Suppressor macrophage (primary cell): ENCODE measurements around the gene TOX3.

Experiments used
- DNase-seq, 4 experiments: peaks; one replicate each; pipeline ENCODE4 v3.0.0-alpha.2; 2020 to 2022

Gene TOX3

DNA sequence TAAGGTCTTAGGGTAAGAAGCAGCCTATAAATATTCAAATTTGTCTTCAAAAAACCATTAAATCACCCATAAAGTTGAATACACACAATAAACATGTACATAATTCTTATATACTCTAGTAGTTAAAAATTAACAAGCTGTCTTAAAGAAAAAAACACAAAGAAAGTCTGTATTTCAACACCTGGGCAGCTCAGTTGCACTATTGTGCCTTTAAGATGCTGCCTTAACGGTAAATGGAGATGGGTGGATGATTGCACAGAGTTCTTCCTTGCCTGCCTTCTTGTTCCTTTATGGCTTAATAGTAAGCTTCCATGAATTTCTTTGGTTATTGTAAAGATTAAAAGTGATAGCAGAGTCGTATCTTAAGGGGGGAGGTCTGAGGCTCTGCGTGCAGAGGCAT is 105.1 kb downstream of the TOX3 start:
- no peak for DNase-seq

DNA sequence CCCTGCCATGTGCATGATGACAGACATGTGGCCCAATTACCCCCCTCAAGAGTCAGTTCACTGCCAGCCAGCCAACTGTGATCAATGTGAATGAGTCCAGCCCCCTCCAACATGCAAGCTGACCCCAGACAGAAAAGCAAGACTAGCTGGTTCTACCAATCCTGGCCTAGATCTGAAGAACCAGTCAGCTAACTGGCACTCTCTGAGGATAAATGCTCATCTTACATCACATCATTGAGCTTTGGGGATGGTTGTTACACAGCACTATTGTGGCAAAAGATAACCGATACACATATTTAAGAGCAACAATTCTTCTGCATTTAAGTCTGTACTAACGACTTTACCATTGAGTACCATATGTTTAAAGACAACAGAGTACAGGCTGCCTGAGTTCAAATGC is 106.7 kb downstream of the TOX3 start:
- no peak for DNase-seq

DNA sequence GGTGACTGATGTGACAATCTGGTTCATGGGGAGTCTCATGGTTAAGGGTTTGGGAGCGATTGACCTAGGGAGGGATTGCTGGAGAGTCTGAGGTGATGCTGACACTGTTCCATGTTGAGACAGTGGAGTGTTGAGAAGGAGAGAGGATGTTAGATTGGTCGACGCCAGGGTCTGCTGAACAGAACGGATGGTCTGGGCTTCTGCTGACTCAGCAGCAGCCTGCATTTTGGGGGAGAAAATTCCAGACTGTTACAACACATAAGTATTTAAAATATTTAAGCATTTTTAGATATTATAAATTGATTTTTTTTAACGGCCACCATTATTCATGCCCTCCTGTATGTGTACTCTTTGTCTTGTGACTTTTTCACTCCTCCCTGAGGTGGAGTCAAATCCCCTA is 107.2 kb downstream of the TOX3 start:
- DNase-seq: no peak

DNA sequence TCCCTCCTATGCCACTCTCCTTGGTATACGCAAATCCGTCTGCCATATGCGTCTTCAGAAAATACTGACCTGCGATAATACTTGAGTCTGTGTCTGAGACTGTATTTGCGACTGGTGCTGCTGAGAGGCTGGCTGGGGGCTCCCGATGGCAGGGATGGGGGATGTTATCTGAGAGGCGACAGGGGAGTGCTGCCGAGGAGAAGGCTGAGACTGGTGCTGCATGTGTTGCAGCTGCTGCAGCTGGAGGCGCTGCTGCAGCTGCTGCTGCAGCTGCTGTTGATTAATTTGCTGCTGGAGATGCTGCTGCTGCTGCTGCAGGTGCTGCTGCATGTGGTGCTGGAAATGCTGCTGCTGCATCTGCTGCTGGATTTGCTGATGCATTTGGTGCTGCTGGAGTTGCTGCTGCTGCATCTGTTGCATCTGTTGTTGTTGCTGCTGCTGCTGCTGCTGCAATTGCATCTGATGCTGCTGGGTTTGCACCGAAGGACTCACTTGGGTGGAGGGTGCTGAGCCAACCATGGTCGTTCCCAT is 107.7 kb downstream of the TOX3 start:
- DNase-seq: no peak

DNA sequence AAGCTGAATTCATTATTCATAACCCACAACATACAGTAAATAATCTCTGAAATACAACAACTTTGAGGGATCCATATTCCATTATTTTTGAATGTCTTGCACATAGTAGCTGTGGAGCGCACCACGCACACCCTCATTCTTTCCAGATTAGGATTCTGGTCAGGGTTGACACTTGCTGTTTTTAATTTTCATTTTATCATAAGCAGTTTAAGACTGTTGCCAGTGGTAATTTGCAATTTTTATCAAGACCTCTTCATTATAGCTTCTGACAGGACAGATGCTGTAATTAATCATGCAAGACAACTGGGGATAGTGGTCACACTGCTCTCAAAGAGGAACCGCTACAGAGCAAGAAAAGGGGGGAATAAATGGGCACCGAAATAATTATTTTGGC is 109.7 kb downstream of the TOX3 start:
- no peak for DNase-seq

DNA sequence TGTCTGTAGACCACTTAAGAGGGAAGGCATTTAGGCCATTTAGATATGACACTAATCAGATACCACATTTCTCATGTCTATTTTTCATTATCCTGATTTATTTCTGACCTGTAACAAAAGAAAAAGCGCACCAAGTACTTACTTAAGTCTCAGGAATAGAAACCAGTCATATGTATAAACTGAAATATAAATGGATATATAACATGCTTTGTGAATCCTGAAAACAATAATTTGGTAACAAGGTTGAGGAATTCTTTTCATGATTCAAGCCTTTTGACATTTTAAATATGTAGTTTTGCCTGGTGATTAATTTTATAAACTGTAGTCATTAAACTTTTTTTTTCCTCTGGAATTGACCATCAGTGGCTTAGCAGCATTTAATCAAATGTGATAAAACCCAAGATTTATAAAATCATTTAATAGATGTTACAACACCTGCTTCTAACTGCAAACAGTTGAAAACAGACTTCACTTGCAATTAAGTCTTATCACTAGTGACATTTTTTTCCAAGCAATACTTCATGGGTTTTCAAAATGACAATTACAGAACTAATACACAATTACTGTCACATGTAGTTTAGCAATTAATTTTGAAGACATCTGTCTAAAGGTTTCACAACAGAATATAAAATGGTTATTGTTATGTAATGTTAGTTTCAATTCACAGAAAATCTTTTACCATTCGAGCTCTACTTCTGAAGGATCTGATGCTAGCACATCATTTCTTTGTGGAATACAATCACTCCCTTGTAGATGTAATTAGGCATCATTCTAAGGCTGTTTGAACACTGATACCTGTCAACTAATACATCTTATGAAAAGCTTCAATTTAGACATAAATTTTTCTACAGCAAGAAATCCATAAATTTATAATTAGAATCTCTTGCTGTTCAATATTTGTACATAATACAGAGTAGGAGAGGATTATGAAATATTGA is 110.3 kb downstream of the TOX3 start:
- DNase-seq: no peak

DNA sequence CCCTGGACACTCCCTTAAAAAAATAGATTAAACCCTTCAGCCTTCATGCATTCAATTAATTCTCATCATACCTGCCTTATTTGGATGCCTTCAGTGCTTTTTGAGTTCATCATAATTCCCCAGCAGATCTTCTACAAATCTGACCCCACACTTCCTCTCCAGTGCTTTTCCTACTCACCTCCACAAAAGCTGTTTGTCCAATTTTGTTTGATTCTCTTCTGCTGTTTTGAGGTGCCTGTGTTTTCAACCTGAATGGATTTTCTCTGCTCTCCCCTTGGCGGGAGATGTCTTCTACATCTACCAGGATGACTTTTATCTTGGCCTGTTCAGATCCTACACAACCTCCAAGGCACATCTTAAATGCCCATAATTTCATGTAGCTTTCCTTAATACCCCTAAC is 112.7 kb downstream of the TOX3 start:
- DNase-seq: no peak

DNA sequence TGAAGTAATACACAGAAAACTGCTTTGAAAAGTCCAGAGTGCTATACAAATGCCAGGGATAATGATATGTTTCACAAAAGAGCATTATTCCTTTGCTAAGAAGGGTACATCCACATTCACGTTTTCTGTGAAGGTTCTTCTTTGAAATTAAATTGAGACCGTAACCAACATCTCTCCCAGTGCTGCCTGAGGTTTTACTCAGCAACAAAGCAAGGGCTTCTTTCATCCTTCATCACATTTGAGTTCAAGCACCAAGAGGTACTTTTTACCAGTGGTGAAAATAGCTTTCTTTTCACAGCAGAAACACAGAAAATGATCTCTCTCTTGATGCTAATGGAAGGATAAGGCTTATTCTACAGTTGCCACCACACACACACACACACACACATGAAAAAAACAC is 113.3 kb downstream of the TOX3 start:
- DNase-seq: no peak

DNA sequence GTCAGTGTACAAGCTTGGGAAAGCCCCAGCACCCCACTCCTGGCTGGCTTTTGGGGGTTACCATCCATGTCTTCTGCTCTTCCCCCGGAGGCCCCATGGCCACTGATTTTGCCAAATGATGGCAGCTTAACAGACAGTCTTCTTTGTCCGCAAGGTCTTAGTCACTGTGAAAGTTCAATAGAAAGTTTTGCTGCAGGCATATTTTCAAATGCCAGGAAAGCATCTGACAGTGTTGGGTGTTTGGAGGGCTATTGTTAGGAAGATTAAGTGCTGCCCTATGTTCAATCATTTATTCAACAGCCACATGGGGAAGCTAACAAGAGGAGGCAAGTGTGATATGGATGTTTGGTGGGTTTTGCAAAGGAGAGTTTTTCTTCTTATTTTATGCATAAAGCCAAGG is 122.4 kb downstream of the TOX3 start:
- no peak for DNase-seq

DNA sequence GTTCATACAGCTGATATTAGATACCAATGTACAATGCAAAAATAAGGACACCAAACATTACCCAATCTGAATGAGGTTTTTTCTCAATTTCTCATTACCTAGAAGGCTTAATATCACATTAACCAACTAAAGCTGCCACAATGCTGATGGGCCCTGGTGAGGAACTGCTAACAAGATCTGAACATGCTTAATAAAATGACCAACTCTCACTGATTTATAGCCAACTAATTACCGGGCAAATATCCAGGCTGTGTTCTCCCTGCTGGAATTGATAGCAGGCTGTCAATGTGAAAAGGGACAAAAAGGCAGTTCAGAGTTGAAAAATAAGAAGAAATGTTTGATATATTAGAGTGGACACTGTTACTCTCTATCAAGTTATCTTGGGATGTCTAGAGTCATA is 124.6 kb downstream of the TOX3 start:
- DNase-seq: no peak

DNA sequence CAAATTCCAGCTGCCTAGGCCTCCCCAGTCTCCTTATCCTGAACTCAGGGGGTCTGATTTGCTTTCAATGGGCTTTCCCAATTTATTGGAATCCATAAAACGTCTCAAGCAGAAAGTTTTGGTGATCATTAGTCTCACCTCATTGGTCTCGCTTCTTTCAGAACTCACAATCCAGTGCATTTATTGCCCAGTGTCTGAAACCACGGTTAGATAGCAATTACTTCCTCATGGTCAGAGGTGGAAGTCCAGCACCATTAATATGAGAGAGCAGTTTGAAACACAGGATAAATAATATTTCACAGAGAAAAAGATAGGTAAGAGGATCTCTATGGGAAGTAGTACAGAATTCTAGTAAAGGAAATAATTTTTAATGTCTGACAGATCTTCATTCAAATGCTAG is 128.7 kb downstream of the TOX3 start:
- no peak for DNase-seq

DNA sequence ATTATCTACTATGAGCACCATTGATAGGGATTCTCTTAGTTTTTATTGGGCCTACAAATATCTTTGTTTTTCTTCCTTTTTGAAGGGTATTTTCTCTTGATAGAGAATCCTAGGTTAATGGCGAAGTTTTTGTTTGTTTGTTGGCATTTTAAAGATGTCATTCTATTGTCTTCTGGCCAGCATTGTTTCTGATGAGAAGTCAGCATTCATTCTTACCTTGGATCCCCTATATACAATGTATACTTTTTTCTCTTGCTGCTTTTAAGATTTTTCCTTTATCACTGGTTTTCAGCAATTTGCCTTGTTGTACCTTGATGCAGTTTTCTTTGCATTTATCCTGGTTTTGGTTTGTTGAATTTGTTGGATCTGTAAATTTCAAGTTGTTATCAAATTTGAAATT is 130.1 kb downstream of the TOX3 start:
- DNase-seq: no peak

DNA sequence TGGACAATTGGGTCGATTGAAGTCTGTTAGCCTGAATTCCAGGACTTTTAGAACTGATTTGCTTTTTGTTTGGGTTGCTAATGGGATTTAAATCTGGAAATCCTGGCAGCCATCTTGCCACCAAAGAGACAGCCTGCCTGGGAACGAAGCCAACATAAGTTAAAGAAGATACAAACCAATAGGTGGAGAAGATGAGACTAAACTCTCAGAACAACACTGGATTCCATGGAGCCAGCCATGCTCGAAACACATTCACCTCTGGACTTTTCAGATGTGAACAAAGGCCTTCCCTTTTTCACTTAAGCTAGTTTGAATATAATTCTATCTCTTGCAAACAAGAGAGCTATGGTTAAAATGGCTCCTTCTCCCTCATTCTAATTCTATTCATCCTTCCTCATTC is 135.9 kb downstream of the TOX3 start:
- no peak for DNase-seq

DNA sequence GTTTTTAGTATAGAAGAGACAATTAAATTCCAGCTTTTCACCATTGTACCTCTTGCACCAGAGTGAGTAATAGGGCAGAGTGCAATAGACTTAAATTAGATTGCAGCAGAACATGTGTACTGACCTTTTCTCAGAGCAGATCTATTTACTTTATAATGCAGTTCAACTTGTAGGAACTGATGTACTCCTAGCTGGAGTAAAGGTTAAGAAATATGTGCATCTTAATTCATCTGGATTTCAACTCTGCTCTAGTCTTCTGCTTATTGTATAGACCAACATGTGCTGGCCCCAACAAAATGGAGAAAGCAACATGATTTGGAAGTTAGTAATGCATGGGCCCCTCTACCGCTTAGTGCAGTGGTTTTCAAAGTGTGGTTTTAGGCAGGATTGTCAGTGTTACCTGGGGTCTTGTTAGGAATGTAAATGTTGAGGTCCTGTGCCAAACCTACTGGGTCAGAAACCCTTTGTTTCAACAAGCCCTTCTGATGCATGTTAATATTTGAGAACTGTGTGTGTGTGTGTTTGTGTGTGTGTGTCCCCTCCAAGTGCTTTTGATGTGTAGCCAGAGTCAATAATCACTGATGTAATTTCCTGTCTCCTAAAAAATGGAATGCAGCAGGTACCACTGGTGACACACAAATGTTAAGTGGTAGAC is 138.6 kb downstream of the TOX3 start:
- no peak for DNase-seq

DNA sequence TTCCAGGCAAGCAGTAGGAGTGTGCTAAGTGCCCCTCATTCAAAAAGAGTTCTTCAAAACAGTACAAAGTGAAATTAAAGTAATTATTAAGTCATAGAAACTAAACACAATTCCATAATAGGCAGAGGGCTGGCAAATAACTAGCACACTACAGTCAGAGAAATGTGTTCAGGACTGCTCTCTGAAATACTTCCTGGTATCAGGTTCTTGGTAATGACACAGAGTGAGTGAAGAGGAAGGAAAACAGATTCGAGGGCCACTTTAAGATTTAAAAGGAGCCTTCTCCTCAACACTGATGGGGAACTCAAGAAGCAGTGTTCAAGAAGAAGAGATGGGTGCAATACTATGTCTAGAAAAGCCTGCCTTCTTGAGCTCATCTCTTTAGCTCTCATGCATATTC is 139.2 kb downstream of the TOX3 start:
- no peak for DNase-seq

DNA sequence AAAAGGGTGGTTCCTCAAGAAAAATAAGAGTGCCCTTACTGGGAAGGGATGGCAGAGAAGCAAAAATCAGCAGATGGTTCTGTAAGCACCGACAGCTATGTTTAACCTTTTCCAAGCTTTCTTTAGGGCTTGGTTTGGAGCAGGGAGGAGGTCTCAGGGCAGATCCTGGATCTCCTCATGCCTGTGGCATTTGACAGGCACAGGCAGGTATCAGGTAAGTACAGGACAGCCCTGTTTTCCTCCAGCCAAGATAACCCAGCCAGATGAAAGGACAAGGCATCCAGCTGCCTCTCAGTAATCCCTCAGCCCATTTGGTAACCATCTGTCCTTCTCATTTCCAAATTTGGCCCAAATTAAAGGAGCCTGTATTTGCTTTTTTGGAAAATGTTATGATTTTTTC is 141.5 kb downstream of the TOX3 start:
- DNase-seq: no peak

DNA sequence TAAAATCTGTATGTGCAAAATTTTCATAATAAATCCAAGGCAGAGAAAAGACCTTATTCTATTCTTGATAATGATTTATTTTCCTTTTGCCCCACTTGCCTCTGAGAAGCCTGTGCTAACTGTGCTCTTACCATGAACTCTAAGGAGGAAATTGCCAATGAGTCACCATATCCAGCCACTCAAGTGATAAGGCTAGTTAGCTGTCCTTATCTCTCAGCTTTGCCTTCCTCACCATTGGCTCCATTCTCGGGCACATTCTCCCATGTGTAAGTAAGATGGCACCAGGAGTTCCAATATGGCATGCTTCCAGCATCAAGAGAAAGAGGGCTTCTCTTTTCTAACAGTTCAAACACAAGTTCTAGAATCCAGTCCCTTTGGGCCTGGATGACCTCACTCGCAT is 142.4 kb downstream of the TOX3 start:
- DNase-seq: no peak

DNA sequence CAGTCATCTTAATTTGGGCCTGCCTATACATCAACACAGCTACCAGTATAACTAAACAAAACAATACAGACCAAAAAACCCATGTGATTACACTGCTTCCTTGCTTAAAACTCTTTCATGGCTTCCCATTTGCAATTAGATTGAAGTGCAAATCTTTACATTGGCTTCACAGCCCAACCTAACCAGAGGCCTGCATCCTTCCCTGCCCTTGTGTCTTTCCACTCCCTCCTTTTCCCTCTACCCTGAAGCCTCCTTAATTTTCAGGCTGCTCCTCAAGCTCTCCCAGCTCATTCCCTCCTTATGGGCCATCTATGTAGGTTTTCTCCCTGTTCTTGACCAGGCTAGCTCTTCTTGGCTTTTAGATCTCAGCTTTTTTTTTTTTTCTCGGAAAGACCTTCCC is 147.8 kb downstream of the TOX3 start:
- no peak for DNase-seq

DNA sequence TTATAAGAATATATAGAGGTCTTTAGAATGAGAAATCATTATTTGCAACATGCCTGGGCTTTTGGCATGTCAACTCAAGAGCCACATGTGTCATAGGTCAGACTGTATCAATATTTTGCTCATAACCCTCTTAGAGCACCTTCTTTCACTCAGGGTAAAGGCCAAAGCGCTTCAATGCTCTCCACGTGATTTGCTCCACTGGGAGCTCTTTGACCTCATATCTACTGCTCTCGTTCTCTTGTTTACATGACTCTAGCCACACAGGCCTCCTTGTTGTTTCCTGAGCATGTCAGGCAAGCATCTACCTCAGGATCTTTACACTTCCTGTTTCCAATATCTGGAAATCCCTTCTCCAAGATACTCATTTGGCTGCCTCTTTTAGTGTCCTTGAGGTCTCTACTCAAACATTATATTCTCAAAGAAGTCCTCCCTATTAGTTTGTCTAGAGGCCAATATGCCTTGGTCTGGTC is 148.4 kb downstream of the TOX3 start:
- DNase-seq: no peak

DNA sequence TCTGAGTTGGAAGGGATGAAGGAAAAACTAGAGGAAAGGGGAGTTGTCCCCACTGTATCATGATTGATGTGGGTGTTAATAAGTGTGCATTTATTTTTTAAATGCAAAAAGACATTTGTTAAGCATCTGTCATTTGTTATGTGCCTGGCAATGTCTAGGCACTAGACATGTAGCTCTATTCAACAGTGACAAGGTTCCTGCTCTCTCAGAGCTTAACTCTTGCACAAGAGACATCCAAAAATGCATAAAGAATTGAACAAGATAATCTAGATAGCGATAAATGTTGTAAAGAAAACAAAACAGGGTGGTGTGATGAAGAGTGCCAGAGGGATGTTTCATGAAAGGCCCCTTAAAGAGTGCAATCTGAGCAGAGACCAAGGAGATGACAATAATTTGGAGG is 148.9 kb downstream of the TOX3 start:
- DNase-seq: no peak

DNA sequence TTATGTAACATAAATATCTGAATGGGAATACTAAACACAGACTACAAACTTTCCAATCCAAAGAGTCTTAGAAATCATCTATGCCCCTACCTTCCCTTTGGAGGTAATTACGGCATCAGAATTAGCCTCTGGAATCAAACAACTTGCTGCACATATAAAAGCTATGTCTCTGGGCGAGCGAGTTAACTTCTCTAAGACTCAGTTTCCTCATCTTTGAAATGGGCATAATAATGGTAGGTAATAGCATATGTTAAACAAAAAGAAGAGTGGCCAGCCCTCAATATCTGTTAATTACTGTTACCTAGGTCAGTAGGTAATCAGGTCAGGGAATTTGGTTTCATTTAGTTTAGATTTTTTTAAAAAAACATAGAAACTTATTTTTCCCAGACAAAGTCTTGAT is 153.5 kb downstream of the TOX3 start:
- DNase-seq: no peak

DNA sequence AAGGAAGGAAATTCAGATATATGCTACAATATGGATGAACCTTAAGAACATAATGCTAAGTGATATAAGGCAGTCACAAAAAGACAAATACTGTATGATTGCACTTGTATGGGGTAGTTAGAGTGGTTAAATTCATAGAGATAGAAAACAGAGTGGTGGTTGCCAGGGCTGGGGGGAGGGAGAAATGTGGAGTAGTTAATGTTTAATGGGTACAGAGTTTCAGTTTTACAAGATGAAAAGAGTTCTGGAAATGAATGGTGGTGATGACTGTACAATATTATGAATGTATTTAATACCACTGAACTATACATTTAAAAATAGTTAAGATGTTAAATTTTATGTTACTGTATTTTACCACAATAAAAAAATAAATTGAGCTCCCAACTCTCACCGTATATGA is 157.9 kb downstream of the TOX3 start:
- DNase-seq: no peak
